Lower leg skin (tissue), 4 donors: ENCODE results near the gene TCP11. TPM values are rescaled to one million over a fixed set of nuclear protein-coding genes. Genes with fewer than 3 reads are reported as not detected.

Experiments used
- DNase-seq, 2 donors: peaks; one replicate each; pipeline ENCODE4 v3.0.0-alpha.2; 2019; ENCODE audit warnings: low spot score in 2 of 2
- H3K4me3 ChIP-seq: fragments of 200-600 bp; sonication (generic); 2 replicates; pipeline ENCODE4 v1.5.1; 2017; ENCODE audit warnings: mild to moderate bottlenecking, low read depth; ENCODE audit not compliant: poor library complexity, severe bottlenecking
- POLR2A ChIP-seq, 2 donors: fragments of 450-650 bp; IDR thresholded peaks; one replicate each; pipeline ENCODE4 v1.6.1; 2016 to 2017; ENCODE audit warnings: antibody characterized with exemption in 2 of 2, mild to moderate bottlenecking in 1 of 2, moderate library complexity in 1 of 2
- WGBS, 2 donors: methylation state at CpG; one replicate each; pipeline ENCODE4 v1.1.5; 2018; 5-methylcytosine and 5-hydroxymethylcytosine counted together
- intact Hi-C: fragments of 100-400 bp; cut with DNase I; formaldehyde crosslinking; loops from one replicate; pipeline ENCODE4 v1.15.0; 2023; ENCODE audit warnings: low total_unique reads
- total RNA-seq, 4 donors: library from RNA; depleted of rRNA; stranded (reverse); fragments of >200 nt; gene quantifications; one replicate each; pipeline ENCODE4 v1.1.0, GENCODE V29; 2016
- TF ChIP-seq, protein P1 (sequence below), 3 donors: fragments of 450-650 bp; IDR thresholded peaks; one replicate each; pipeline ENCODE4 v1.5.1; 2016; ENCODE audit warnings: antibody characterized with exemption in 3 of 3, mild to moderate bottlenecking in 3 of 3, moderate library complexity in 2 of 3

The TCP11 gene
- total RNA-seq, 4 donors from 2014 or later = 0.97 to 1.7 TPM; not detected in 2

DNA sequence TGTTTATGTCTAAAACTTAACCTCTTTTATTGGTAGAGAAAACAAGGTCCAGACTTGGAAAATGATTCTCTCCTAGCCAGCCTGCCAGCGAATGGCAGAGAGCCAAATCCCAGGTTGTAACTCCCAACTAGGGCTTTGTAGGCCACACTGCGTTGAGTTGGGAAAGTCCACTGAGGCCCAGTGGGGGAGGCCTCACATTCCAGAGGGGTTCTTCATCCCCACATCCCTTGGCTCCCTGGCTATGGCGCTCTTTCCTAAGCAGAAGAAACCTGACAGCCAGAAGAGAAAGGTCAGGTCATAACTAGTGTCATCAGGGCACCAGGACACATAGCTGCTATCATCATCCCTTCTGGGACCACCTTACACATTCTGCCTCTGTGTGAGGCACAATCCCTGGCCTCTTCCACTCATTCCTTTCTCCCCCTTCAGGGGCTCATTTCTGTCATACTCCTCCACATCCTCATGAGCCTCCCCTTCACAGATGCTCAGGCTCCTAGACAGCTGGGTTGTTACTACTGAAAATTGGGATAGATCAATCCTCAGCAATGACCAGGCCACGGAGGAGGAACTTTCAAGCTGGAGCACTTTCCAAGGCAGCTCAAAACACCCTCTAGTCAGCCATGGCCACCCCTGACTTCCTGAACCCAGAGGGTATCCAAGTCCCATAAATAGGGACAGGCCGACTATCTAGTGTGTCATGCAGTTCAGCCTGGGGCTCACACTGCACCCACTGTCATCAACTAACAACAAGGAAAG lies 48.6 kb downstream of the TCP11 start:
- WGBS, 2 donors = 53 to 54% methylated on average over 5 of the region's 5 CpGs
- no peak for DNase-seq
- intact Hi-C loops = no loop called here
- H3K4me3 ChIP-seq = no peak overlapping the region
- no peak for TF ChIP-seq POLR2A (IDR thresholded peaks at IDR 0.05)
- TF ChIP-seq, protein P1, sequence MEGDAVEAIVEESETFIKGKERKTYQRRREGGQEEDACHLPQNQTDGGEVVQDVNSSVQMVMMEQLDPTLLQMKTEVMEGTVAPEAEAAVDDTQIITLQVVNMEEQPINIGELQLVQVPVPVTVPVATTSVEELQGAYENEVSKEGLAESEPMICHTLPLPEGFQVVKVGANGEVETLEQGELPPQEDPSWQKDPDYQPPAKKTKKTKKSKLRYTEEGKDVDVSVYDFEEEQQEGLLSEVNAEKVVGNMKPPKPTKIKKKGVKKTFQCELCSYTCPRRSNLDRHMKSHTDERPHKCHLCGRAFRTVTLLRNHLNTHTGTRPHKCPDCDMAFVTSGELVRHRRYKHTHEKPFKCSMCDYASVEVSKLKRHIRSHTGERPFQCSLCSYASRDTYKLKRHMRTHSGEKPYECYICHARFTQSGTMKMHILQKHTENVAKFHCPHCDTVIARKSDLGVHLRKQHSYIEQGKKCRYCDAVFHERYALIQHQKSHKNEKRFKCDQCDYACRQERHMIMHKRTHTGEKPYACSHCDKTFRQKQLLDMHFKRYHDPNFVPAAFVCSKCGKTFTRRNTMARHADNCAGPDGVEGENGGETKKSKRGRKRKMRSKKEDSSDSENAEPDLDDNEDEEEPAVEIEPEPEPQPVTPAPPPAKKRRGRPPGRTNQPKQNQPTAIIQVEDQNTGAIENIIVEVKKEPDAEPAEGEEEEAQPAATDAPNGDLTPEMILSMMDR (IDR thresholded peaks at IDR 0.05) = no peak

DNA sequence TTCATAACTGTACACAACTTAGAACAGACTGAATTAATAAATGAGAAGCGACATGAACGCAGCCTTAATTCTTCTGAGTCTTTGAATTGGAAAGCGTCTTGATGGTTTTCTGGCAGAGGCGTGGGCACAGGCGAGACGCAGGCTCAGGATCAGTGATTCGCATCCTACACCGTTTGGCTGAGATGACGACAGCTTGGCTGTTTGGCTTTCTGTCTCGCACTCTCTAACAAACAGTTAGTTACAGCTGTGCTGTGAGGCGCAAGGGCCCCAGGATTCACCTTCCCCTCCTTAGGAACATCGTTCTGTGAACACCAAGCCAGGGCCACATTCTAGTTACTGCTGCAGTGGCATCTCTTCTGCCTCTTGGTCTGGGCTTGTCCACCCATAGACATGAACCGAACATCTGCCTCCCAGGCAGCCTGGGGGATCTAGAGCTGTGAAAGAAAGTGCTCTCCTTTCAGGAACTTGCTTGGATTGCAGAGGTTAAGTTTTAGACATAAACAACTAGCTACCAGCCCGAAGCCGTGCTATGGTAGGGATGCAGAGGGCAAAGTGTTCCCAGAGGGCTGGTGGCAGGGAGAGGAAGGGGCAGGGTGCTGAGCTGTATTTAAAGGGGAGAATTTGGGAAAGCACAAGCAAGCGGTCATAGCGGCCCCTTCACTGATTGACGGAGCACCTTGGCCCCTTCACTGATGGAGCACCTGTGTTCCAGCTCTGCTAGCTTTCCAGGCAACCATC lies 49.6 kb downstream of the TCP11 start:
- H3K4me3 ChIP-seq = no peak overlapping the region
- DNase-seq = no peak
- TF ChIP-seq POLR2A (IDR thresholded peaks at IDR 0.05) = no peak
- TF ChIP-seq, protein P1 (IDR thresholded peaks at IDR 0.05) = no peak
- 75 to 82% methylated on average over 18 of the region's 18 CpGs for WGBS, 2 donors
- intact Hi-C loops = no loop called here

DNA sequence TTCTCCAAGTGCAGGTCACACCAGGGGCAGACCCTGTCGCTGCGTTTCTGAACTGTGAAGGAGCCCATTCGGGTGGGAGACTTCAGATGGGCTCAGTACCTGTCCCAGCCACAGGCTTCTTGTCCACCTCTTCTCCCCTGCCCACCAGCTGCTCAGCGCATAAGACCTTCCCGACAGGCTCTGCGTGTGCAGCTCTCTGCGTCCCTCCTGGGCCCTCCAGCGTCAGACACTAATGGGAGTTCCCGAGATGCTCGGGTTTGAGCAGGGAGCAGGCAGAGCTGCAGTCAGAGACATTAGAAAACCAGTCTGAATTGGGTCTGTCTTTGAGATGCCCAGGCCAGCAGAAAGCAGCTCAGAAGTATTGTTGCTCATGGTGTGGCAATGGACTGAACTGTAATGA lies 50.4 kb downstream of the TCP11 start:
- no peak for DNase-seq
- WGBS, 2 donors = 76 to 77% methylated on average over 10 of the region's 10 CpGs
- intact Hi-C loops = no loop called here
- no peak overlapping the region for H3K4me3 ChIP-seq
- TF ChIP-seq, protein P1 (IDR thresholded peaks at IDR 0.05) = no peak
- TF ChIP-seq POLR2A (IDR thresholded peaks at IDR 0.05) = no peak

DNA sequence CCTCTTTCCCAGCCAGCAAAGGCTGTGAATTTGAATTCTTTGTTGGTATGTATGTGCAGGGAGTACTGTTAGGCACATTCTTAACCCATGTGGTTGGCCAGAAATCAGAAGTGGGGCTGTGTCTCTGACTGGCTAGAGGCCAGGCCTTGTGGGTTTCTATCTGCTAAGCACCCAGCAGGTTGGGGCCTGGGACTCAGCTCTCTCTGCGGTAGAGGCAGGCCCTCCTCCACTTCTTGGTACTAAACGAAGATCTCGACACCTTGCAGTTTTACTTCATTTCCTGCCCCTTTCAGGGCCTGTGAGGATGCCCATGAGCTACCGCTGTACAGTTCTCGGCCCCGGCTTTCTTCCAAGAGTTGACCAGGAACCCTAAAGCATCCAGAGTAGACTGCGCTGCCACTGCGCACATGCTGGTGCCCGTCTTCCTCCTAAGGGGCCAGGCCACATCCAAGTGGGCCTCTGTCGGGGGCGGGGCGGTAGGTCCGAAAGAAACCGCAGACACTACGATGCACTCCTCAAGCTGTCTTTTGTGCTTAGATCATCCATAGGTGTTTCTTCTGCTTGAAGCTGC lies 51.1 kb downstream of the TCP11 start:
- WGBS, 2 donors = 79 to 84% methylated on average over 15 of the region's 15 CpGs
- intact Hi-C loops = no loop called here
- DNase-seq = no peak

DNA sequence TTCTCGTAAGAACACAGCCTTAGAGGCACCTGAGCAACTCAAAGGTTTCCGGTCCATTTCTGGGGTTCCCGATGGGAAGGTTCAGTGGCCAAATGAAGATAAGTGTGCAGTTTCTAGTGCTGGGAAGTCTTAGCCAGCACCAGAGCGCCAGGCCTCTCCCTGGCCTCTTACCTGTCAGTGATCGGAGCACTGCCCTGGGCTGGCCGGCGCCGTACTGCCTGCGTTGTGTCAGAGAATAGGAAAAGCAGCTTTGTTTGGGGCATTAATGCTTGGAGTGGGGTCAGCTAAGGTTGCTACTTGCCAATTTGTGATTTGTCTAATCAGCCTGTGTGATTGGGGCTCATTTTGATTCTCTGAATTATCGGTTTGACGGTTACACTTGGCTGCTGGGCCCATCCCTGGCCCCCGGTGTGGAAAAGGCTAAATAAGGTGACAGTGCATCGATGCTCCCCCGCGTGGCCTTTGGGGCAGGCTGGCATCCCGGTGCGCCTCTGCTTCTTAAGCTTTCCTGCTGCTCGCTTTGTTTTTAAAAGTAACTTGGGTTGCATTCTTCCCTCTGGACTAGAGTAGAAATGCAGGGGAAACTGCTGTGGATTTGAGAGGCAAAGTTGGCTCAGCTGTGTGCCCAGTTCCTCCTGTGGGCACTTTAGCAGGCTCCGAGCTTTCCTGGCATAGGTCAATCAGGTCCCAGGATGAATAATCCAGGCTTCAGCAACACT lies 51.8 kb downstream of the TCP11 start:
- intact Hi-C loops = no loop called here
- no peak for DNase-seq
- WGBS, 2 donors = 92 to 94% methylated on average over 17 to 19 of the region's 19 CpGs

More for the DNA sequence above, 51.1 kb downstream of the TCP11 start:
- TF ChIP-seq, protein P1 (IDR thresholded peaks at IDR 0.05) = no peak
- TF ChIP-seq POLR2A (IDR thresholded peaks at IDR 0.05) = no peak
- H3K4me3 ChIP-seq = no peak overlapping the region

More for the DNA sequence above, 51.8 kb downstream of the TCP11 start:
- TF ChIP-seq, protein P1 (IDR thresholded peaks at IDR 0.05) = no peak
- no peak for TF ChIP-seq POLR2A (IDR thresholded peaks at IDR 0.05)
- no peak overlapping the region for H3K4me3 ChIP-seq
